Thoracic aorta (tissue), 2 donors: ENCODE measurements around the gene NEGR1. TPM values are rescaled to one million over a fixed set of nuclear protein-coding genes. Genes with fewer than 3 reads are reported as not detected.

Source experiments
- ATAC-seq: fragments of 150-250 bp; one replicate; pipeline ENCODE4 v1.8.0; 2017; ENCODE audit warnings: low read depth; ENCODE audit not compliant: insufficient number of reproducible peaks, low FRiP score
- DNase-seq: peaks from one replicate; pipeline ENCODE4 v3.0.0-alpha.2; 2020; ENCODE audit warnings: low spot score
- H3K27ac ChIP-seq, 2 donors: fragments of 200-600 bp; sonication (generic); 1 replicate in 1 of 2; 2 replicates in 1 of 2; pipeline ENCODE4 v1.5.1; 2016; ENCODE audit warnings: mild to moderate bottlenecking in 2 of 2, moderate library complexity in 2 of 2
- H3K27me3 ChIP-seq: fragments of 200-600 bp; sonication (generic); replicated peaks from 2 replicates; pipeline ENCODE4 v1.6.0; 2016; ENCODE audit warnings: mild to moderate bottlenecking; ENCODE audit not compliant: insufficient read depth
- H3K36me3 ChIP-seq: fragments of 200-600 bp; sonication (generic); one replicate; pipeline ENCODE4 v1.5.1; 2016
- H3K4me1 ChIP-seq, 2 donors: fragments of 200-600 bp; sonication (generic); 1 replicate in 1 of 2; 2 replicates in 1 of 2; pipeline versions ENCODE4 v1.5.1 to v1.6.0; 2016; ENCODE audit warnings: low read depth in 2 of 2, mild to moderate bottlenecking in 1 of 2; ENCODE audit not compliant: control insufficient read depth in 1 of 2
- H3K4me3 ChIP-seq: fragments of 200-600 bp; sonication (generic); 2 replicates; pipeline ENCODE4 v1.5.1; 2016; ENCODE audit warnings: mild to moderate bottlenecking
- H3K9me3 ChIP-seq: fragments of 200-600 bp; sonication (generic); 2 replicates; pipeline ENCODE4 v1.5.1; 2016
- total RNA-seq, 2 donors: library from RNA; depleted of rRNA; stranded (reverse); fragments of >200 nt; gene quantifications; one replicate each; pipeline versions ENCODE4 v1.1.0 to v1.2.3, GENCODE V29; 2016
- TF ChIP-seq, protein P1 (sequence below): fragments of 200-600 bp; sonication (generic); IDR thresholded peaks from one replicate; pipeline ENCODE4 v1.5.1; 2019; ENCODE audit warnings: antibody characterized with exemption

Gene NEGR1
- total RNA-seq, 2 donors from 2014 or later: 10.4 to 14.4 TPM

DNA sequence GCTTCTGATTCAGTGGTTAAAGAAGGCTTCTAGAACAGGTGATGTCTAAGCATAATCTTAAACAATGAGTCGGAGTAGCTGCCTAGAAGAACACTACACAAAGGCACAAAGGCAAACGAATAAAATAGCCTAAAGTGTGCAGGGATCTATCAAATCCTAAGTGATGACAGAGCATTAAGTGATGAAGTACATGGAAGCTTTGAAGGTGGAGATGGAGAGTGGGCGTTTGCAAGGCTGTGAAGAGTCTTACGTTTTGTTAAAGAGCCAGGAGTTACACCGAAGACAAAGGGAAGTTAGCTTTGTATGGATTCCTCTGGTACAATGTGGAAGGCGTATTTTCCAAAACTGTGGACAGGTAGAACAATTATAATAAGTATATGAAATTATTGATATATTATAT, 270.6 kb downstream of the NEGR1 start:
- TF ChIP-seq, protein P1, sequence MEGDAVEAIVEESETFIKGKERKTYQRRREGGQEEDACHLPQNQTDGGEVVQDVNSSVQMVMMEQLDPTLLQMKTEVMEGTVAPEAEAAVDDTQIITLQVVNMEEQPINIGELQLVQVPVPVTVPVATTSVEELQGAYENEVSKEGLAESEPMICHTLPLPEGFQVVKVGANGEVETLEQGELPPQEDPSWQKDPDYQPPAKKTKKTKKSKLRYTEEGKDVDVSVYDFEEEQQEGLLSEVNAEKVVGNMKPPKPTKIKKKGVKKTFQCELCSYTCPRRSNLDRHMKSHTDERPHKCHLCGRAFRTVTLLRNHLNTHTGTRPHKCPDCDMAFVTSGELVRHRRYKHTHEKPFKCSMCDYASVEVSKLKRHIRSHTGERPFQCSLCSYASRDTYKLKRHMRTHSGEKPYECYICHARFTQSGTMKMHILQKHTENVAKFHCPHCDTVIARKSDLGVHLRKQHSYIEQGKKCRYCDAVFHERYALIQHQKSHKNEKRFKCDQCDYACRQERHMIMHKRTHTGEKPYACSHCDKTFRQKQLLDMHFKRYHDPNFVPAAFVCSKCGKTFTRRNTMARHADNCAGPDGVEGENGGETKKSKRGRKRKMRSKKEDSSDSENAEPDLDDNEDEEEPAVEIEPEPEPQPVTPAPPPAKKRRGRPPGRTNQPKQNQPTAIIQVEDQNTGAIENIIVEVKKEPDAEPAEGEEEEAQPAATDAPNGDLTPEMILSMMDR: no peak
- Histone ChIP-seq H3K27me3 (no peaks in the 10 kb centered on the region), H3K4me3 (no peak overlapping the region), H3K36me3 (no peaks in the 10 kb centered on the region), H3K4me1 (peaks cover 0 to 11% of the 10 kb centered on the region in 2 donors), H3K27ac (no peak overlapping the region), H3K9me3 (no peaks in the 10 kb centered on the region)
- DNase-seq: no peak
- ATAC-seq: no peak

DNA sequence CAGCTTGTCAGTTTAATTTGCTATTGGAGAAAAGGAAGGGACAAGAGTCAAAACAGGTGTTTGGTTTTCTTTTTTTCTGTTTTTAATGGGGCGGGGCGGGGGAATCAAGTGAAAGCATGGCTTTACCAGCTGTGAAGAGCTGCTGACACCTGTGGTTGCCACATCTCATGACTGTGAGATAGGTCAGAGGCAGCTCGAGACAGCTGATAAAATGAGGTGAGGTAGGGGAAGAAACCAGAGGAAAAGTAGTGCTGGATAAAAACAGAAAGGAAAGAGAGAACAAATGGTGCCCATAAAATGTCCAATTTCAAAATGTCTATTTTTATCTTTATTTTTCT, 272.3 kb downstream of the NEGR1 start:
- Histone ChIP-seq H3K27me3 (no peaks in the 10 kb centered on the region), H3K9me3 (no peaks in the 10 kb centered on the region), H3K4me3 (no peak overlapping the region), H3K4me1 (peaks cover 0 to 11% of the 10 kb centered on the region in 2 donors), H3K36me3 (no peaks in the 10 kb centered on the region), H3K27ac (no peak overlapping the region)
- DNase-seq (no peak), ATAC-seq (no peak)
- TF ChIP-seq, protein P1: no peak

DNA sequence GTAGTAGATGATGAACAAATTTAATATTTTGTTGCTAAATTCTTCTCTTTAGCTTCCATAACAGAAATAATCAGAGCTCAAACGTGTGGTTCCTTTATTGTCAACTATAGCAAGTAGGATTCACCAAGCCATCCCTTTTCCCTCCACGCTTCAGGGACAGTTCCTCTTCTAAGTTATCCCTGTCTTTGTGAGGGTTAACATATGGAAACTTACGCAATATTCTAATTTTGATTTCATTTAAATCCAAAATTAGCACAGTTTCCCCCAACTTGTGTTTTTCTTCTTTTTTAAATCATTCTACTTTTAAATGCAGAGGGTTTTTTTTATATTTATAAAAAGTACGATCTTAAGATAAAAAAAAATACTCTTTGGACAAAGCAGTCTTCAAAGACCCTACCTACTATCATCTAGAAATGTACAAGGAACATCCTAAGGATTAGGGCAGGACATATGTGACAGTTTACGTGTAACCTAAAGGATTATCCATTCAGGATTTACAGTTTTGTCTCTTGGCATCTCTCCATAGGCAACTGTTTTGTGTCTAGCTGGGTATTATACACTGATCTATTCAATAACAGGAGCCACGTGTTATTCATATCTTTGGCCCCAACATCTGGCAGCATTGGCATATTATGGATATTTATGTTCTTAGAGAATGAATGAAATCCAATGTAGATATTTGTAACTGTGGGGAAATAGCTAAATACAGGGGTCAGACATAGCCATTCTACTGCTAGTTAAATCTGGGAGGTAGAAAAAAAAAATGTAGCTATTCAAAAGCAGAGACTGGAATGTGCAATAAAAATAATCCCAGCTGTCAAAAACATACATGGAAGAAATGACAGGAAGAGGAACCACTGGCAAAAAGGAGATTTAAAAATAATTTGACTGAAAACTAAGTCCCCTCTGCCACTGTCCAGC, 272.9 kb downstream of the NEGR1 start:
- ATAC-seq (no peak), DNase-seq (no peak)
- peaks cover 0 to 11% of the 10 kb centered on the region in 2 donors for H3K4me1 ChIP-seq
- H3K27me3 ChIP-seq: no peaks in the 10 kb centered on the region
- no peak overlapping the region for H3K4me3 ChIP-seq
- H3K36me3 ChIP-seq: no peaks in the 10 kb centered on the region
- H3K9me3 ChIP-seq: no peaks in the 10 kb centered on the region
- TF ChIP-seq, protein P1: no peak
- no peak overlapping the region for H3K27ac ChIP-seq

DNA sequence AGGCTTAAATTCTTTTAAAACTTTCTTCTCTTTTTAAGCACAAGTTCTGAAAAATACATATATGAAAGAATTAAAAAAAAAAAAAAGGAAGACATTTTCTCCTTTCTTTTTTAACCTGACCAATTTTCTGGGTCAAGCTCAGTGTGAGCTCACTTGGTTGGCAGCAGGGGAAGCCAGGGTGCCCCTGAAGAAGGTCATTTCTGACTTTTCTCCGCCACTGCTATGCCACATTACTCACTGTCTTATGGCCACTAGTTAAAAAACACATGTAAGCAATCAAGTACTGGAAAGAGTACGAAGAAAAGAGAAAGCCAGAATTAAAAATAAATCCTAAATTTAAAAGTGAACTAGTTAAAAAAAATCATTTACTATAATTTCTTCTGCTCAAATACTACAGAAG, 275.0 kb downstream of the NEGR1 start:
- DNase-seq (no peak), ATAC-seq (no peak)
- Histone ChIP-seq H3K4me3 (no peak overlapping the region), H3K27ac (no peak overlapping the region), H3K27me3 (no peaks in the 10 kb centered on the region), H3K9me3 (no peaks in the 10 kb centered on the region), H3K4me1 (peaks cover 0 to 11% of the 10 kb centered on the region in 2 donors), H3K36me3 (no peaks in the 10 kb centered on the region)
- TF ChIP-seq, protein P1: no peak

DNA sequence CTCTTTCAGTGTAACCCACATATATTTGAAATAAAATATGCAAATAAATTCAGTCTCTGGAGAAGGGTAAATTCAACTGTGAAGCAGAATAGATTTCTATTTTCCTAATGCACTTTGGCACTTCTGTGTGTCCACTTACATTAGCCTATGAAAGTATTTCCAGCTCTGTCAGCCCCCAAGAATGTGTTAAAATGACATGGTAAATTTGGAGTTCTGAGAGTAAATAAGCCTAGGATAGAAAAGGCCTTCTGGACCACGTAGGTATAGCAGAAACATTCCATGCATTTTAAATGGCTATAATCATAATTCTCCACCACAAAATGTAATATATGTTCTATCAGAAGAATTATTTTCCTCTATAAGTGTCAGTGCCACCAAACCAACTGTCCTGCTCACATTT, 276.2 kb downstream of the NEGR1 start:
- ATAC-seq (no peak), DNase-seq (no peak)
- TF ChIP-seq, protein P1: no peak
- H3K9me3 ChIP-seq: no peaks in the 10 kb centered on the region
- H3K27me3 ChIP-seq: no peaks in the 10 kb centered on the region
- no peak overlapping the region for H3K27ac ChIP-seq
- H3K4me3 ChIP-seq: no peak overlapping the region
- H3K36me3 ChIP-seq: no peaks in the 10 kb centered on the region
- H3K4me1 ChIP-seq: peaks cover 0 to 11% of the 10 kb centered on the region in 2 donors
